Gastroesophageal sphincter (tissue), 3 donors: ENCODE data around the gene SOX3.

ENCODE experiments used
- CTCF ChIP-seq, 4 experiments: fragments of 200-600 bp in 2 of 4; fragments of 450-650 bp in 2 of 4; sonication (generic) in 1 of 4; IDR thresholded peaks; one replicate each; pipeline ENCODE4 v1.5.1; 2017 to 2019; ENCODE audit warnings: antibody characterized with exemption in 4 of 4, mild to moderate bottlenecking in 2 of 4, moderate library complexity in 2 of 4
- POLR2A ChIP-seq, 2 donors: fragments of 450-650 bp; IDR thresholded peaks; one replicate each; pipeline ENCODE4 v1.6.1; 2017; ENCODE audit warnings: antibody characterized with exemption in 2 of 2, mild to moderate bottlenecking in 2 of 2, moderate library complexity in 1 of 2

- TF ChIP-seq CTCF (IDR thresholded peaks at IDR 0.05), result no peak
- no peak for TF ChIP-seq POLR2A (IDR thresholded peaks at IDR 0.05)
Measured at GRCh38 chrX:140510895-140511295, 6.0 kb upstream of the SOX3 start.
